ENCODE measurements around the gene SLC35A3. TPM values are rescaled to one million over a fixed set of nuclear protein-coding genes. Genes with fewer than 3 reads are reported as not detected.

SLC35A3 gene
- total and polyA plus RNA-seq, 9 of the 15 experiments (the other 6 are each of a cell fraction or from before 2014, with no cell fraction given), result 3.5 to 21.7 (median 13.2) TPM

DNA sequence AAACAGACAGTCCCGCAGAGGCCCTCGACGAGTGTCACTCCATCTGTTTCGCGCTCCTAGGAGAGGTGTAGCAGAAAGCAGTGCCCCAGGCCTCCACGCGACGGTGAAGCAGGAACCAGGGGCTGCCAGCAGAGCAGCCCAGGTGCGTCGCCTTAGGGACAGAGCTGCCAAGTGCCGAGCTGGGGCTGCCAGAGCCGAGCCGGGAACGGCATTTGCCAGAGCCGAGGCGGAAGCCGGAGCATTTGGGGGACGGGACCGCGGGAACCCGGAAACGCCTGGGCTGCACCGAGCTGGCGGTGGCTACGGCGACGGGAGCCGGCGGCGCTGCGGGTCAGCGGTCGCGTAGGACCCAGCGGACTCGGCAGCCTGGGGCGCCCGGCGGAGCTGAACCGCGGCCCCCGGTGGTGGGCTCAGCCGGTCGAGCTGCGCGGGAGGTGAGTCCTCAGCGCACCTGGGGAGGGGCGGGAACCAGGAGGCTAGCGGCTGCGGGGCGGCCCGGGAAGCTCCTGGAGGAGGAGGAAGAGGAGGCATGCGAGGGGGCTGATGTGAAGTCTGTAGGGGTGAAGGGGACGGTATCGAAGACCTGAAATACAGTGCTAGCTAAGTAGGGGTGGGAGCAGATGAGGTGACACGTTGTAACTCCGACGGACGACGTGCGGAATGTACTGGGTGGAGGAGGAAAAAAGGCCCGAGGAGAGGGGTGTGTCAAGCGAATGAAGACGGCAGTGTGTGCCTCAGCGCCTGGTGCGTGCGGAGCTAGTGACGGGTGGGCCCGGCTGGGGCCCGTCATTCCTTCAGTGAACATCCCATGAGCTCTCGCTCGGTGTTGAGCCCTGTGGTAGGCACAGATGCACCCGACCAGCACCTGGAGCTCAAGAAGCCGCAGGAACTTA, at the start of gene SLC35A3 (continued):
- TF ChIP-seq, protein P1, sequence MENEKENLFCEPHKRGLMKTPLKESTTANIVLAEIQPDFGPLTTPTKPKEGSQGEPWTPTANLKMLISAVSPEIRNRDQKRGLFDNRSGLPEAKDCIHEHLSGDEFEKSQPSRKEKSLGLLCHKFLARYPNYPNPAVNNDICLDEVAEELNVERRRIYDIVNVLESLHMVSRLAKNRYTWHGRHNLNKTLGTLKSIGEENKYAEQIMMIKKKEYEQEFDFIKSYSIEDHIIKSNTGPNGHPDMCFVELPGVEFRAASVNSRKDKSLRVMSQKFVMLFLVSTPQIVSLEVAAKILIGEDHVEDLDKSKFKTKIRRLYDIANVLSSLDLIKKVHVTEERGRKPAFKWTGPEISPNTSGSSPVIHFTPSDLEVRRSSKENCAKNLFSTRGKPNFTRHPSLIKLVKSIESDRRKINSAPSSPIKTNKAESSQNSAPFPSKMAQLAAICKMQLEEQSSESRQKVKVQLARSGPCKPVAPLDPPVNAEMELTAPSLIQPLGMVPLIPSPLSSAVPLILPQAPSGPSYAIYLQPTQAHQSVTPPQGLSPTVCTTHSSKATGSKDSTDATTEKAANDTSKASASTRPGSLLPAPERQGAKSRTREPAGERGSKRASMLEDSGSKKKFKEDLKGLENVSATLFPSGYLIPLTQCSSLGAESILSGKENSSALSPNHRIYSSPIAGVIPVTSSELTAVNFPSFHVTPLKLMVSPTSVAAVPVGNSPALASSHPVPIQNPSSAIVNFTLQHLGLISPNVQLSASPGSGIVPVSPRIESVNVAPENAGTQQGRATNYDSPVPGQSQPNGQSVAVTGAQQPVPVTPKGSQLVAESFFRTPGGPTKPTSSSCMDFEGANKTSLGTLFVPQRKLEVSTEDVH (IDR thresholded peaks at IDR 0.05; ENCODE audit: low read depth, partially characterized antibody), result peak; percentile 87
- TF ChIP-seq TAF1 (IDR thresholded peaks at IDR 0.05; ENCODE audit: control insufficient read depth, extremely low read depth, insufficient read depth, low read length, severe bottlenecking), result peak; percentile 87
- TF ChIP-seq, protein P2, sequence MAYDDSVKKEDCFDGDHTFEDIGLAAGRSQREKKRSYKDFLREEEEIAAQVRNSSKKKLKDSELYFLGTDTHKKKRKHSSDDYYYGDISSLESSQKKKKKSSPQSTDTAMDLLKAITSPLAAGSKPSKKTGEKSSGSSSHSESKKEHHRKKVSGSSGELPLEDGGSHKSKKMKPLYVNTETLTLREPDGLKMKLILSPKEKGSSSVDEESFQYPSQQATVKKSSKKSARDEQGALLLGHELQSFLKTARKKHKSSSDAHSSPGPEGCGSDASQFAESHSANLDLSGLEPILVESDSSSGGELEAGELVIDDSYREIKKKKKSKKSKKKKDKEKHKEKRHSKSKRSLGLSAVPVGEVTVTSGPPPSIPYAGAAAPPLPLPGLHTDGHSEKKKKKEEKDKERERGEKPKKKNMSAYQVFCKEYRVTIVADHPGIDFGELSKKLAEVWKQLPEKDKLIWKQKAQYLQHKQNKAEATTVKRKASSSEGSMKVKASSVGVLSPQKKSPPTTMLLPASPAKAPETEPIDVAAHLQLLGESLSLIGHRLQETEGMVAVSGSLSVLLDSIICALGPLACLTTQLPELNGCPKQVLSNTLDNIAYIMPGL (CRISPR knock-in tag; IDR thresholded peaks at IDR 0.05), result peak; percentile 52; the same call in 1 of the 2 replicates
- TF ChIP-seq ZNF79 (CRISPR knock-in tag; IDR thresholded peaks at IDR 0.05; ENCODE audit: low read depth), result no peak
- TF ChIP-seq ZSCAN29 (IDR thresholded peaks at IDR 0.05), result 0 out of 2 replicates have a peak, but pooled peaks have one; percentile 31
- TF ChIP-seq SMAD2 (IDR thresholded peaks at IDR 0.05; ENCODE audit: low read depth, low read length), result no peak
- TF ChIP-seq, protein P3, sequence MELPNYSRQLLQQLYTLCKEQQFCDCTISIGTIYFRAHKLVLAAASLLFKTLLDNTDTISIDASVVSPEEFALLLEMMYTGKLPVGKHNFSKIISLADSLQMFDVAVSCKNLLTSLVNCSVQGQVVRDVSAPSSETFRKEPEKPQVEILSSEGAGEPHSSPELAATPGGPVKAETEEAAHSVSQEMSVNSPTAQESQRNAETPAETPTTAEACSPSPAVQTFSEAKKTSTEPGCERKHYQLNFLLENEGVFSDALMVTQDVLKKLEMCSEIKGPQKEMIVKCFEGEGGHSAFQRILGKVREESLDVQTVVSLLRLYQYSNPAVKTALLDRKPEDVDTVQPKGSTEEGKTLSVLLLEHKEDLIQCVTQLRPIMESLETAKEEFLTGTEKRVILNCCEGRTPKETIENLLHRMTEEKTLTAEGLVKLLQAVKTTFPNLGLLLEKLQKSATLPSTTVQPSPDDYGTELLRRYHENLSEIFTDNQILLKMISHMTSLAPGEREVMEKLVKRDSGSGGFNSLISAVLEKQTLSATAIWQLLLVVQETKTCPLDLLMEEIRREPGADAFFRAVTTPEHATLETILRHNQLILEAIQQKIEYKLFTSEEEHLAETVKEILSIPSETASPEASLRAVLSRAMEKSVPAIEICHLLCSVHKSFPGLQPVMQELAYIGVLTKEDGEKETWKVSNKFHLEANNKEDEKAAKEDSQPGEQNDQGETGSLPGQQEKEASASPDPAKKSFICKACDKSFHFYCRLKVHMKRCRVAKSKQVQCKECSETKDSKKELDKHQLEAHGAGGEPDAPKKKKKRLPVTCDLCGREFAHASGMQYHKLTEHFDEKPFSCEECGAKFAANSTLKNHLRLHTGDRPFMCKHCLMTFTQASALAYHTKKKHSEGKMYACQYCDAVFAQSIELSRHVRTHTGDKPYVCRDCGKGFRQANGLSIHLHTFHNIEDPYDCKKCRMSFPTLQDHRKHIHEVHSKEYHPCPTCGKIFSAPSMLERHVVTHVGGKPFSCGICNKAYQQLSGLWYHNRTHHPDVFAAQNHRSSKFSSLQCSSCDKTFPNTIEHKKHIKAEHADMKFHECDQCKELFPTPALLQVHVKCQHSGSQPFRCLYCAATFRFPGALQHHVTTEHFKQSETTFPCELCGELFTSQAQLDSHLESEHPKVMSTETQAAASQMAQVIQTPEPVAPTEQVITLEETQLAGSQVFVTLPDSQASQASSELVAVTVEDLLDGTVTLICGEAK (IDR thresholded peaks at IDR 0.05), result peak; percentile 97
- TF ChIP-seq, protein P3 (CRISPR knock-in tag; IDR thresholded peaks at IDR 0.05), result no peak
- TF ChIP-seq KDM5B (IDR thresholded peaks at IDR 0.05; ENCODE audit: insufficient replicate concordance, low read depth, low read length), result peak; percentile 82
